Body of pancreas (tissue), 4 donors: ENCODE results near the gene PJA2. TPM values are rescaled to one million over a fixed set of nuclear protein-coding genes. Genes with fewer than 3 reads are reported as not detected.

Experiments
- ATAC-seq: fragments of 150-250 bp; one replicate; pipeline ENCODE4 v1.9.1; 2016
- DNase-seq, 4 donors: peaks; one replicate each; pipeline ENCODE4 v3.0.0-alpha.2; 2019
- H3K27ac ChIP-seq, 4 donors: fragments of 200-600 bp; sonication (generic); 1 replicate in 3 of 4; 2 replicates in 1 of 4; pipeline versions ENCODE4 v1.5.1 to v1.6.1; 2016 to 2019; ENCODE audit warnings: mild to moderate bottlenecking in 1 of 4, mixed read lengths in 1 of 4, moderate library complexity in 1 of 4
- H3K27me3 ChIP-seq, 2 donors: fragments of 200-600 bp; sonication (generic); one replicate each; pipeline ENCODE4 v1.6.0; 2016; ENCODE audit warnings: mild to moderate bottlenecking in 1 of 2
- H3K36me3 ChIP-seq, 2 donors: fragments of 200-600 bp; sonication (generic); replicated peaks in 1 of 2; 2 replicates each; pipeline ENCODE4 v1.5.1; 2016; ENCODE audit warnings: low read depth in 2 of 2; ENCODE audit not compliant: insufficient read depth in 1 of 2
- H3K4me1 ChIP-seq: fragments of 200-600 bp; sonication (generic); one replicate; pipeline ENCODE4 v1.6.0; 2016
- H3K4me3 ChIP-seq, 2 donors: fragments of 200-600 bp; sonication (generic); 1 replicate in 1 of 2; 2 replicates in 1 of 2; pipeline ENCODE4 v1.5.1; 2016 to 2019
- H3K9me3 ChIP-seq, 3 donors: fragments of 200-600 bp; sonication (generic); 1 replicate in 2 of 3; 2 replicates in 1 of 3; pipeline ENCODE4 v1.5.1; 2016
- CTCF ChIP-seq, 7 experiments: fragments of 450-650 bp in 4 of 7; fragments of 200-600 bp in 3 of 7; sonication (generic) in 3 of 7; IDR thresholded peaks; one replicate each; pipeline ENCODE4 v1.5.1; 2016 to 2019; ENCODE audit warnings: antibody characterized with exemption in 7 of 7
- POLR2A ChIP-seq, 3 donors: fragments of 450-650 bp; IDR thresholded peaks; one replicate each; pipeline ENCODE4 v1.6.1; 2016; ENCODE audit warnings: antibody characterized with exemption in 3 of 3, mild to moderate bottlenecking in 2 of 3
- WGBS, 2 donors: methylation state at CpG; one replicate each; pipeline ENCODE4 v1.1.5; 2017; 5-methylcytosine and 5-hydroxymethylcytosine counted together
- intact Hi-C: fragments of 100-400 bp; cut with DNase I; formaldehyde crosslinking; loops from one replicate; pipeline ENCODE4 v1.15.1; 2023
- total RNA-seq, 2 donors: library from RNA; depleted of rRNA; stranded (reverse); fragments of >200 nt; gene quantifications; one replicate each; pipeline ENCODE4 v1.1.0, GENCODE V29; 2016

PJA2 gene
- total RNA-seq, 2 donors from 2014 or later = 48.0 to 67.9 TPM

GRCh38 chr5:109310315-109310714, 99.5 kb downstream of the PJA2 start:
- no peak for DNase-seq
- intact Hi-C loops = no loop called here
- H3K27me3 ChIP-seq = no peaks in the 10 kb centered on the region
- H3K9me3 ChIP-seq = no peaks in the 10 kb centered on the region
- no peak overlapping the region for H3K4me3 ChIP-seq
- WGBS, 2 donors = 90 to 93% methylated on average over 3 of the region's 3 CpGs
- H3K36me3 ChIP-seq = no peaks in the 10 kb centered on the region
- no peak overlapping the region for H3K27ac ChIP-seq
- TF ChIP-seq POLR2A (IDR thresholded peaks at IDR 0.05) (no peak), CTCF (IDR thresholded peaks at IDR 0.05) (no peak)
- peaks cover 9% of the 10 kb centered on the region for H3K4me1 ChIP-seq
- ATAC-seq = no peak

GRCh38 chr5:109309326-109310063, 100.3 kb downstream of the PJA2 start:
- no peak overlapping the region for H3K27ac ChIP-seq
- H3K27me3 ChIP-seq = no peaks in the 10 kb centered on the region
- no peaks in the 10 kb centered on the region for H3K9me3 ChIP-seq
- no peak for TF ChIP-seq CTCF (IDR thresholded peaks at IDR 0.05)
- no peak for TF ChIP-seq POLR2A (IDR thresholded peaks at IDR 0.05)
- DNase-seq (no peak), ATAC-seq (no peak)
- no peaks in the 10 kb centered on the region for H3K36me3 ChIP-seq
- peaks cover 9% of the 10 kb centered on the region for H3K4me1 ChIP-seq
- WGBS, 2 donors = 88 to 92% methylated on average over 4 to 5 of the region's 5 CpGs
- no peak overlapping the region for H3K4me3 ChIP-seq
- intact Hi-C loops = no loop called here

GRCh38 chr5:109307951-109308350, 101.8 kb downstream of the PJA2 start:
- Histone ChIP-seq H3K4me3 (no peak overlapping the region), H3K36me3 (no peaks in the 10 kb centered on the region), H3K27ac (no peak overlapping the region), H3K27me3 (no peaks in the 10 kb centered on the region), H3K4me1 (peaks cover 9% of the 10 kb centered on the region), H3K9me3 (no peaks in the 10 kb centered on the region)
- DNase-seq = no peak
- TF ChIP-seq POLR2A (IDR thresholded peaks at IDR 0.05) = no peak
- TF ChIP-seq CTCF (IDR thresholded peaks at IDR 0.05) = no peak
- intact Hi-C loops = no loop called here
- 79 to 95% methylated on average over 3 of the region's 3 CpGs for WGBS, 2 donors
- no peak for ATAC-seq

- Histone ChIP-seq H3K27ac (no peak overlapping the region), H3K4me3 (no peak overlapping the region), H3K27me3 (no peaks in the 10 kb centered on the region), H3K36me3 (no peaks in the 10 kb centered on the region), H3K9me3 (no peaks in the 10 kb centered on the region), H3K4me1 (peaks cover 5% of the 10 kb centered on the region)
- ATAC-seq (no peak), DNase-seq (no peak)
- no peak for TF ChIP-seq CTCF (IDR thresholded peaks at IDR 0.05)
- TF ChIP-seq POLR2A (IDR thresholded peaks at IDR 0.05) = no peak
- 85 to 95% methylated on average over 4 of the region's 4 CpGs for WGBS, 2 donors
- intact Hi-C loops = no loop called here
Measured at GRCh38 chr5:109307456-109307855, 102.3 kb downstream of the PJA2 start.

- TF ChIP-seq POLR2A (IDR thresholded peaks at IDR 0.05) (no peak), CTCF (IDR thresholded peaks at IDR 0.05) (no peak)
- WGBS, 2 donors = 95 to 97% methylated on average over 2 of the region's 2 CpGs
- Histone ChIP-seq H3K27ac (no peak overlapping the region), H3K4me3 (no peak overlapping the region), H3K36me3 (no peaks in the 10 kb centered on the region), H3K4me1 (no peaks in the 10 kb centered on the region), H3K9me3 (no peaks in the 10 kb centered on the region), H3K27me3 (no peaks in the 10 kb centered on the region)
- ATAC-seq = no peak
- intact Hi-C loops = no loop called here
- DNase-seq = no peak
Measured at GRCh38 chr5:109305352-109305751, 104.4 kb downstream of the PJA2 start.
